GM12878 (cell line): ENCODE results near the gene USP36. TPM values are rescaled to one million over a fixed set of nuclear protein-coding genes. Genes with fewer than 3 reads are reported as not detected.

Source experiments
- ATAC-seq: fragments of 200-7000 bp; cut with Tn5 transposase; 3 replicates; pipeline ENCODE4 v1.9.1; 2020; ENCODE audit warnings: mild to moderate bottlenecking, moderate library complexity
- BruUV-seq: library from RNA; stranded (reverse); fragments of 400-500 nt; replicated peaks from 2 replicates; lab custom pipeline; 2021; lab: Mats Ljungman, UMichigan
- CTCF ChIA-PET: fragments of 300-600 bp; sonication (Branson Sonifier 250); formaldehyde crosslinking; extraction: SDS; loops from one replicate; lab custom pipeline; 2021; ENCODE audit warnings: inconsistent platforms; lab: Yijun Ruan, JAX
- POLR2A ChIA-PET: fragments of 350-600 bp; formaldehyde crosslinking; extraction: SDS; loops from one replicate; lab custom pipeline; 2021; ENCODE audit warnings: inconsistent platforms; lab: Charles Lee
- RAD21 ChIA-PET: fragments of 300-600 bp; sonication (Branson Sonifier 250); formaldehyde crosslinking; loops from one replicate; lab custom pipeline; 2023; ENCODE audit warnings: antibody characterized with exemption; ENCODE audit not compliant: unreplicated experiment; lab: Charles Lee
- SMC1A ChIA-PET: fragments of 300-600 bp; sonication (Branson Sonifier 250); formaldehyde crosslinking; loops from one replicate; lab custom pipeline; 2023; ENCODE audit not compliant: unreplicated experiment, uncharacterized antibody; lab: Charles Lee
- DNase-seq: peaks from one replicate; pipeline ENCODE4 v3.0.0-alpha.2; 2011; ENCODE audit warnings: low read depth, low spot score
- FAIRE-seq: peaks from 3 replicates; lab custom pipeline; 2011; peaks lifted over from hg19 to GRCh38; lab: Jason Lieb, UNC
- H2AFZ ChIP-seq: 2 replicates; pipeline ENCODE4 v1.6.0; 2011; ENCODE audit warnings: low read depth, low read length, control low read depth; ENCODE audit not compliant: control insufficient read depth
- H3K27ac ChIP-seq: 2 replicates; pipeline ENCODE4 v1.5.1; 2011; ENCODE audit warnings: control low read depth; ENCODE audit not compliant: control insufficient read depth, insufficient read depth
- H3K27me3 ChIP-seq, 2 experiments: replicated peaks in 1 of 2; 2 replicates each; pipeline versions ENCODE4 v1.6.0 to v1.6.1; 2011; ENCODE audit warnings: low read length in 1 of 2; ENCODE audit not compliant: control insufficient read depth in 2 of 2, insufficient read depth in 2 of 2
- H3K36me3 ChIP-seq, 2 experiments: 2 replicates each; pipeline ENCODE4 v1.5.1; 2011; ENCODE audit warnings: low read length in 1 of 2; ENCODE audit not compliant: control insufficient read depth in 2 of 2, insufficient read depth in 2 of 2
- H3K4me1 ChIP-seq: 2 replicates; pipeline ENCODE4 v1.6.1; 2011; ENCODE audit warnings: mild to moderate bottlenecking, low read length, moderate library complexity, mixed read lengths; ENCODE audit not compliant: control insufficient read depth, insufficient read depth
- H3K4me2 ChIP-seq: 2 replicates; pipeline ENCODE4 v1.6.0; 2011; ENCODE audit warnings: control low read depth; ENCODE audit not compliant: control insufficient read depth, insufficient read depth
- H3K4me3 ChIP-seq: fragments of 200-600 bp; sonication (generic); 2 replicates; pipeline ENCODE4 v1.5.1; 2016
- H3K79me2 ChIP-seq: 2 replicates; pipeline ENCODE4 v1.6.0; 2011; ENCODE audit warnings: low read length; ENCODE audit not compliant: control insufficient read depth, insufficient read depth
- H3K9ac ChIP-seq: 2 replicates; pipeline ENCODE4 v1.8.0; 2011; ENCODE audit warnings: low read length, control low read depth, mixed read lengths; ENCODE audit not compliant: control insufficient read depth, insufficient read depth
- H3K9me3 ChIP-seq: replicated peaks from 3 replicates; pipeline ENCODE4 v1.5.1; 2011; ENCODE audit warnings: mild to moderate bottlenecking, low read length; ENCODE audit not compliant: control insufficient read depth, insufficient read depth
- H4K20me1 ChIP-seq: 2 replicates; pipeline ENCODE4 v1.6.0; 2011; ENCODE audit not compliant: control insufficient read depth, insufficient read depth
- ATF2 ChIP-seq: IDR thresholded peaks from 2 replicates; pipeline ENCODE4 v1.6.1; 2012; ENCODE audit warnings: low read length, inconsistent platforms
- BACH1 ChIP-seq: fragments of 450-650 bp; IDR thresholded peaks from 2 replicates; pipeline ENCODE4 v1.6.1; 2017; ENCODE audit warnings: mild to moderate bottlenecking, borderline replicate concordance
- CBFB ChIP-seq: IDR thresholded peaks from 2 replicates; pipeline ENCODE4 v1.6.1; 2016; ENCODE audit warnings: antibody characterized with exemption, low read depth
- LARP7 ChIP-seq: fragments of 450-650 bp; IDR thresholded peaks from 2 replicates; pipeline ENCODE4 v1.6.1; 2017; ENCODE audit warnings: mild to moderate bottlenecking
- NFIC ChIP-seq: IDR thresholded peaks from 2 replicates; pipeline ENCODE4 v1.6.1; 2012; ENCODE audit warnings: low read depth, mild to moderate bottlenecking, inconsistent platforms, low read length, moderate library complexity
- NR2C1 ChIP-seq: fragments of 450-650 bp; IDR thresholded peaks from 2 replicates; pipeline ENCODE4 v1.6.1; 2017; ENCODE audit warnings: antibody characterized with exemption, mild to moderate bottlenecking, moderate library complexity
- NR2C2 ChIP-seq: IDR thresholded peaks from 2 replicates; pipeline ENCODE4 v1.6.1; 2011; ENCODE audit warnings: borderline replicate concordance, low read depth; ENCODE audit not compliant: control insufficient read depth, insufficient read length
- RAD51 ChIP-seq: fragments of 450-650 bp; IDR thresholded peaks from 2 replicates; pipeline ENCODE4 v1.6.1; 2016; ENCODE audit warnings: moderate library complexity, mild to moderate bottlenecking, inconsistent platforms
- SUPT20H ChIP-seq: IDR thresholded peaks from 2 replicates; pipeline ENCODE4 v1.6.1; 2011; ENCODE audit warnings: low read depth, mild to moderate bottlenecking, low read length, moderate library complexity, borderline replicate concordance; ENCODE audit not compliant: control insufficient read depth
- WRNIP1 ChIP-seq: IDR thresholded peaks from 2 replicates; pipeline ENCODE4 v1.6.1; 2011; ENCODE audit warnings: low read depth, low read length, improper control_type of control experiment, borderline replicate concordance
- ZNF217 ChIP-seq: fragments of 450-650 bp; IDR thresholded peaks from 2 replicates; pipeline ENCODE4 v1.6.1; 2017; ENCODE audit warnings: antibody characterized with exemption, mild to moderate bottlenecking
- WGBS: methylation state at CpG from one replicate; pipeline ENCODE4 v1.1.6; 2016; ENCODE audit warnings: low lambda C conversion rate; ENCODE audit not compliant: insufficient replicate concordance, insufficient coverage; ENCODE audit errors: missing lambda C conversion rate; 5-methylcytosine and 5-hydroxymethylcytosine counted together
- in situ Hi-C: fragments of 300-500 bp; cut with MboI; formaldehyde crosslinking; loops from 9 replicates; pipeline ENCODE4 v1.14.3; 2018; ENCODE audit warnings: mixed read lengths
- intact Hi-C: fragments of 100-400 bp; cut with micrococcal nuclease; formaldehyde crosslinking; loops from one replicate; pipeline ENCODE4 v1.14.2; 2022; ENCODE audit not compliant: unreplicated experiment
- polyA plus RNA-seq, 11 experiments: library from polyadenylated mRNA; depleted of rRNA in 4 of 11; unstranded in 6 of 11; stranded (reverse) in 5 of 11; fragments of >200 nt; fragmentation: Nextera tagmentation in 4 of 11; fragmentation: Illumina TruSeq in 1 of 11; extraction: Ambion mirVana in 4 of 11; extraction: Trizol in 1 of 11; gene quantifications; 1 replicate in 1 of 11; 2 replicates in 10 of 11; pipeline versions ENCODE4 v1.2.1 to v1.2.3, GENCODE V29; 2011 to 2016; ENCODE audit warnings: inconsistent platforms in 2 of 11, missing spikeins in 2 of 11, low read depth in 1 of 11
- total RNA-seq, 4 experiments: library from RNA; depleted of rRNA in 3 of 4; stranded (reverse); fragments of >200 nt in 3 of 4; fragmentation: Illumina TruSeq in 1 of 4; extraction: Trizol in 1 of 4; gene quantifications; 2 replicates each; pipeline versions ENCODE4 v1.2.1 to v1.2.3, GENCODE V29; 2013 to 2021

Gene USP36
- total and polyA plus RNA-seq, 10 of the 15 experiments (the other 5 are each of a cell fraction or from before 2014, with no cell fraction given): 7.2 to 65.7 (median 33.6) TPM

- Histone ChIP-seq H3K4me3 (no peak overlapping the region), H3K9me3 (no peaks in the 10 kb centered on the region), H3K36me3 (no peaks in the 10 kb centered on the region)
- no TSS peak for BruUV-seq
- in situ Hi-C loops: no loop called here
- WGBS: 25% methylated on average over 14 of the region's 14 CpGs
- SMC1A ChIA-PET: interaction anchor here (0.6 kb wide), 1 partner anchor 35 kb away, joined by 3 read pairs; no protein-coding TSS in a partner anchor
- TF ChIP-seq RAD51 (no peak), NR2C1 (no peak), LARP7 (no peak), NFIC (no peak), ATF2 (no peak), BACH1 (no peak), WRNIP1 (no peak), SUPT20H (no peak), NR2C2 (no peak), ZNF217 (no peak), CBFB (no peak)
- TF ChIP-seq, all 136 proteins: peak for 0
- intact Hi-C loops: no loop called here
- Histone ChIP-seq H3K4me2 (no peak overlapping the region), H4K20me1 (no peaks in the 10 kb centered on the region), H3K9ac (no peak overlapping the region), H3K27ac (no peak overlapping the region), H3K27me3 (peaks cover 0 to 2% of the 10 kb centered on the region in 2 experiments; a peak in 2 of 4 replicates), H3K4me1 (peaks cover 12% of the 10 kb centered on the region), H2AFZ (peak overlapping the region; percentile 67), H3K79me2 (no peaks in the 10 kb centered on the region)
- RAD21 ChIA-PET: no interaction called here
- POLR2A ChIA-PET: no interaction called here
- FAIRE-seq (no peak), ATAC-seq (peak; percentile 32; the same call in 2 of the 3 replicates), DNase-seq (no peak)
- CTCF ChIA-PET: interaction anchor here (1.2 kb wide), 1 partner anchor 16 kb away, joined by 3 read pairs; no protein-coding TSS in a partner anchor
Measured at GRCh38 chr17:78882540-78883088, 42.0 kb upstream of the USP36 start.
